HCT116 (cell line): ENCODE data around the gene SAA2.

Experiments
- EZH2 ChIP-seq: fragments of 200-600 bp; sonication (generic); IDR thresholded peaks from 2 replicates; pipeline ENCODE4 v1.6.1; 2017; ENCODE audit warnings: antibody characterized with exemption, mixed run types
- POLR2A ChIP-seq: IDR thresholded peaks from 2 replicates; pipeline ENCODE4 v1.7.0; 2011; ENCODE audit warnings: borderline replicate concordance; ENCODE audit not compliant: insufficient read depth, insufficient read length; ENCODE audit errors: extremely low read depth
- SRF ChIP-seq: IDR thresholded peaks from 2 replicates; pipeline ENCODE4 v1.6.1; 2012; ENCODE audit warnings: low read depth
- ZNF274 ChIP-seq: fragments of 200-500 bp; sonication (Bioruptor generic); IDR thresholded peaks from 2 replicates; pipeline ENCODE4 v1.6.1; 2014; ENCODE audit warnings: mild to moderate bottlenecking, low read depth, low read length, inconsistent platforms

- no peak for TF ChIP-seq POLR2A
- no peak for TF ChIP-seq SRF
- no peak for TF ChIP-seq ZNF274
- no peak for TF ChIP-seq EZH2
Observed at GRCh38 chr11:18264035-18264434, 15.6 kb upstream of the SAA2 start.
